ENCODE measurements around the gene FREY1. TPM values are rescaled to one million over a fixed set of nuclear protein-coding genes. Genes with fewer than 3 reads are reported as not detected.

FREY1 gene
- total and polyA plus RNA-seq, 2 of the 4 experiments (the other 2 are of a cell fraction): 0.21 TPM; not detected in 1

GRCh38 chr11:45913942-45914635, 7.0 kb upstream of the FREY1 start:
- POLR2A ChIA-PET (ENCODE audit: unreplicated experiment): no interaction called here
- in situ Hi-C loops (cut with MboI; ENCODE audit: low sequenced_read_pairs): no loop called here
- Histone ChIP-seq H2AK9ac (replicated peaks; ENCODE audit: low read depth, low read length, poor library complexity) (no peak overlapping the region), H3K9ac (ENCODE audit: low read depth, low read length) (no peak overlapping the region), H3K27ac (ENCODE audit: insufficient read depth, low read length) (no peak overlapping the region), H2BK5ac (ENCODE audit: low read depth, low read length, poor library complexity, severe bottlenecking) (no peak overlapping the region), H3K4me1 (ENCODE audit: control insufficient read depth, insufficient read depth, low read length) (no peaks in the 10 kb centered on the region), H3K36me3 (ENCODE audit: control insufficient read depth, insufficient read depth, low read length) (peaks cover 34% of the 10 kb centered on the region), H3K23ac (ENCODE audit: low read depth, low read length) (no peak overlapping the region), H2AK5ac (ENCODE audit: low read depth, low read length) (no peak overlapping the region), H3K4me2 (ENCODE audit: low read depth, low read length) (no peak overlapping the region), H3K14ac (replicated peaks; ENCODE audit: low read depth, low read length) (no peak overlapping the region), H4K20me1 (ENCODE audit: insufficient read depth, low read length) (peaks cover 7% of the 10 kb centered on the region; the same call in 1 of the 2 replicates), H3K56ac (ENCODE audit: extremely low read depth, insufficient read depth, low read length) (no peak overlapping the region), H3K79me1 (ENCODE audit: low read depth in 1 of 2, low read length in 2 of 2) (peaks cover 18 to 32% of the 10 kb centered on the region in 2 experiments), H4K8ac (ENCODE audit: low read depth in 2 of 2, low read length in 2 of 2) (no peak overlapping the region), H3K4ac (ENCODE audit: low read depth, low read length) (no peak overlapping the region), H3K18ac (ENCODE audit: low read depth, low read length) (no peak overlapping the region), H2BK15ac (ENCODE audit: low read depth, low read length) (no peak overlapping the region), H4K91ac (ENCODE audit: insufficient read depth, low read depth, low read length) (no peak overlapping the region), H3K27me3 (ENCODE audit: control insufficient read depth, insufficient read depth, low read length) (no peaks in the 10 kb centered on the region), H2AFZ (replicated peaks; ENCODE audit: low read length, poor library complexity) (no peak overlapping the region), H2BK20ac (ENCODE audit: low read depth, low read length) (no peak overlapping the region), H2BK120ac (ENCODE audit: low read depth, low read length) (no peak overlapping the region), H3K4me3 (ENCODE audit: insufficient read depth, low read depth, low read length) (no peak overlapping the region), H3K9me3 (ENCODE audit: control insufficient read depth, insufficient read depth, low read length) (no peaks in the 10 kb centered on the region), H4K5ac (ENCODE audit: low read depth, low read length) (no peak overlapping the region), H3K9me1 (ENCODE audit: insufficient read depth, low read length) (0 out of 2 replicates have a peak, but pooled peaks cover 5% of the 10 kb centered on the region)
- CTCF ChIA-PET: no interaction called here
- BruUV-seq (replicated peaks): no TSS peak
- dilution Hi-C loops (cut with HindIII; ENCODE audit: low sequenced_read_pairs, unreplicated experiment): no loop called here
- 83% methylated on average over 7 of the region's 22 CpGs; no CpG with 5 or more reads in 1 of the 2 experiments for WGBS, 2 experiments (ENCODE audit: extremely low coverage in 2 of 2, insufficient read length in 1 of 2)
- DNase-seq: no peak
- intact Hi-C loops (cut with micrococcal nuclease): no loop called here
- ATAC-seq (ENCODE audit: low read depth): no peak
- TF ChIP-seq MXI1 (IDR thresholded peaks at IDR 0.05; ENCODE audit: borderline replicate concordance, low read depth, low read length) (no peak), RCOR1 (IDR thresholded peaks at IDR 0.05; ENCODE audit: insufficient replicate concordance, low read length) (no peak), BHLHE40 (IDR thresholded peaks at IDR 0.05; ENCODE audit: low read depth, low read length) (no peak), MAFK (IDR thresholded peaks at IDR 0.05; ENCODE audit: low read depth, low read length) (no peak), NFE2L2 (IDR thresholded peaks at IDR 0.05; ENCODE audit: low read depth, low read length) (no peak)
- TF ChIP-seq, protein P1, sequence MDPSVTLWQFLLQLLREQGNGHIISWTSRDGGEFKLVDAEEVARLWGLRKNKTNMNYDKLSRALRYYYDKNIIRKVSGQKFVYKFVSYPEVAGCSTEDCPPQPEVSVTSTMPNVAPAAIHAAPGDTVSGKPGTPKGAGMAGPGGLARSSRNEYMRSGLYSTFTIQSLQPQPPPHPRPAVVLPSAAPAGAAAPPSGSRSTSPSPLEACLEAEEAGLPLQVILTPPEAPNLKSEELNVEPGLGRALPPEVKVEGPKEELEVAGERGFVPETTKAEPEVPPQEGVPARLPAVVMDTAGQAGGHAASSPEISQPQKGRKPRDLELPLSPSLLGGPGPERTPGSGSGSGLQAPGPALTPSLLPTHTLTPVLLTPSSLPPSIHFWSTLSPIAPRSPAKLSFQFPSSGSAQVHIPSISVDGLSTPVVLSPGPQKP (IDR thresholded peaks at IDR 0.05; ENCODE audit: borderline replicate concordance, low read depth, low read length): no peak
- TF ChIP-seq, protein P2, sequence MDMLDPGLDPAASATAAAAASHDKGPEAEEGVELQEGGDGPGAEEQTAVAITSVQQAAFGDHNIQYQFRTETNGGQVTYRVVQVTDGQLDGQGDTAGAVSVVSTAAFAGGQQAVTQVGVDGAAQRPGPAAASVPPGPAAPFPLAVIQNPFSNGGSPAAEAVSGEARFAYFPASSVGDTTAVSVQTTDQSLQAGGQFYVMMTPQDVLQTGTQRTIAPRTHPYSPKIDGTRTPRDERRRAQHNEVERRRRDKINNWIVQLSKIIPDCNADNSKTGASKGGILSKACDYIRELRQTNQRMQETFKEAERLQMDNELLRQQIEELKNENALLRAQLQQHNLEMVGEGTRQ (IDR thresholded peaks at IDR 0.05; ENCODE audit: low read depth, low read length): no peak
